H1 (cell line): Measurements from ENCODE around the gene ANO2. TPM values are rescaled to one million over a fixed set of nuclear protein-coding genes. Genes with fewer than 3 reads are reported as not detected.

Experiments used
- CTCF ChIA-PET: fragments of 300-600 bp; sonication (Branson Sonifier 250); formaldehyde crosslinking; loops from one replicate; lab custom pipeline; 2021; ENCODE audit not compliant: partially characterized antibody; lab: Charles Lee
- POLR2A ChIA-PET: fragments of 300-600 bp; sonication (Branson Sonifier 250); formaldehyde crosslinking; loops from one replicate; lab custom pipeline; 2021; ENCODE audit warnings: inconsistent platforms; ENCODE audit not compliant: partially characterized antibody; lab: Charles Lee
- DNase-seq, 2 experiments: peaks; one replicate each; pipeline versions ENCODE4 v3.0.0 to v3.0.0-alpha.2; 2010 to 2022; ENCODE audit warnings: low spot score in 2 of 2, low read depth in 1 of 2, mixed read lengths in 1 of 2
- FAIRE-seq: peaks from 2 replicates; lab custom pipeline; 2011; peaks lifted over from hg19 to GRCh38; lab: Jason Lieb, UNC
- H2AFZ ChIP-seq: 2 replicates; pipeline ENCODE4 v1.8.1; 2012; ENCODE audit warnings: low read length, inconsistent platforms
- H2AK5ac ChIP-seq: 2 replicates; pipeline ENCODE4 v1.6.1; 2013; ENCODE audit warnings: low read depth, low read length
- H2BK120ac ChIP-seq: replicated peaks from 2 replicates; pipeline ENCODE3; 2013; ENCODE audit warnings: low read depth, low read length, inconsistent platforms
- H2BK12ac ChIP-seq: 2 replicates; pipeline ENCODE4 v1.6.1; 2013; ENCODE audit warnings: low read depth, low read length
- H2BK15ac ChIP-seq: 2 replicates; pipeline ENCODE4 v1.6.1; 2013; ENCODE audit warnings: low read length
- H2BK20ac ChIP-seq: 2 replicates; pipeline ENCODE4 v1.6.1; 2013; ENCODE audit warnings: low read length
- H2BK5ac ChIP-seq: 2 replicates; pipeline ENCODE4 v1.6.1; 2013; ENCODE audit warnings: low read depth, low read length
- H3K14ac ChIP-seq: 2 replicates; pipeline ENCODE4 v1.6.1; 2013; ENCODE audit warnings: inconsistent platforms; ENCODE audit not compliant: insufficient read length
- H3K18ac ChIP-seq: 2 replicates; pipeline ENCODE4 v1.6.1; 2013; ENCODE audit warnings: low read length; ENCODE audit errors: extremely low read depth
- H3K23ac ChIP-seq: 2 replicates; pipeline ENCODE4 v1.6.1; 2013; ENCODE audit warnings: inconsistent platforms; ENCODE audit not compliant: insufficient read length
- H3K23me2 ChIP-seq: 2 replicates; pipeline ENCODE4 v1.6.1; 2013; ENCODE audit warnings: low read depth, low read length
- H3K27ac ChIP-seq: 2 replicates; pipeline ENCODE4 v1.6.1; 2011; ENCODE audit warnings: low read depth, low read length, inconsistent platforms
- H3K27me3 ChIP-seq, 4 experiments: replicated peaks in 1 of 4; 1 replicate in 1 of 4; 2 replicates in 3 of 4; pipeline versions ENCODE4 v1.6.1 to v1.8.1; 2011 to 2013; ENCODE audit warnings: low read length in 3 of 4, mild to moderate bottlenecking in 3 of 4, inconsistent platforms in 2 of 4, mixed read lengths in 2 of 4, moderate library complexity in 1 of 4; ENCODE audit not compliant: control insufficient read depth in 3 of 4, insufficient read depth in 3 of 4; ENCODE audit errors: extremely low read depth in 1 of 4
- H3K36me3 ChIP-seq, 4 experiments: 2 replicates each; pipeline versions ENCODE4 v1.6.1 to v1.8.1; 2011 to 2013; ENCODE audit warnings: mild to moderate bottlenecking in 4 of 4, low read length in 3 of 4, moderate library complexity in 2 of 4, control low read depth in 1 of 4, inconsistent platforms in 1 of 4; ENCODE audit not compliant: insufficient read depth in 4 of 4, control insufficient read depth in 2 of 4
- H3K4ac ChIP-seq: replicated peaks from 2 replicates; pipeline ENCODE3; 2013; ENCODE audit warnings: low read length, low read depth, mixed read lengths, inconsistent platforms; ENCODE audit not compliant: insufficient read length
- H3K4me1 ChIP-seq, 4 experiments: replicated peaks in 1 of 4; 1 replicate in 1 of 4; 2 replicates in 3 of 4; pipeline versions ENCODE4 v1.6.1 to v1.8.1; 2011 to 2013; ENCODE audit warnings: low read length in 3 of 4, inconsistent platforms in 2 of 4, mixed read lengths in 1 of 4; ENCODE audit not compliant: insufficient read depth in 4 of 4, control insufficient read depth in 3 of 4
- H3K4me2 ChIP-seq, 2 experiments: 2 replicates each; pipeline versions ENCODE4 v1.6.1 to v1.8.1; 2011 to 2013; ENCODE audit warnings: low read depth in 2 of 2, low read length in 2 of 2, control low read depth in 1 of 2, inconsistent platforms in 1 of 2, mild to moderate bottlenecking in 1 of 2; ENCODE audit not compliant: insufficient read depth in 1 of 2
- H3K4me3 ChIP-seq, 4 experiments: fragments of 200-600, 300-600 bp in 1 of 4; sonication (generic), shearing (Covaris generic), sonication (Bioruptor Twin) in 1 of 4; 2 replicates each; pipeline versions ENCODE4 v1.5.1 to v1.8.1; 2011 to 2016; ENCODE audit warnings: low read length in 4 of 4, low read depth in 3 of 4, control low read depth in 2 of 4, inconsistent platforms in 2 of 4, mild to moderate bottlenecking in 2 of 4, mixed read lengths in 1 of 4, moderate library complexity in 1 of 4; ENCODE audit not compliant: insufficient read depth in 2 of 4; ENCODE audit errors: extremely low read depth in 1 of 4
- H3K56ac ChIP-seq: replicated peaks from 2 replicates; pipeline ENCODE3; 2013; ENCODE audit warnings: low read depth, mild to moderate bottlenecking, mixed read lengths, low read length, inconsistent platforms; ENCODE audit not compliant: insufficient read length
- H3K79me1 ChIP-seq: 2 replicates; pipeline ENCODE4 v1.6.1; 2013; ENCODE audit warnings: low read depth, low read length, control low read depth
- H3K79me2 ChIP-seq, 2 experiments: 2 replicates each; pipeline versions ENCODE4 v1.6.1 to v1.8.1; 2012 to 2013; ENCODE audit warnings: low read length in 2 of 2, mild to moderate bottlenecking in 2 of 2, inconsistent platforms in 1 of 2; ENCODE audit not compliant: insufficient read depth in 2 of 2, control insufficient read depth in 1 of 2
- H3K9ac ChIP-seq, 4 experiments: replicated peaks in 1 of 4; 1 replicate in 1 of 4; 2 replicates in 3 of 4; pipeline versions ENCODE4 v1.6.1 to v1.8.1; 2011 to 2013; ENCODE audit warnings: low read depth in 3 of 4, low read length in 3 of 4, control low read depth in 2 of 4, mild to moderate bottlenecking in 2 of 4, moderate library complexity in 2 of 4, inconsistent platforms in 1 of 4; ENCODE audit errors: extremely low read depth in 1 of 4
- H3K9me3 ChIP-seq, 2 experiments: 2 replicates each; pipeline versions ENCODE4 v1.6.1 to v1.8.1; 2012 to 2013; ENCODE audit warnings: mild to moderate bottlenecking in 2 of 2, moderate library complexity in 2 of 2, control low read depth in 1 of 2, inconsistent platforms in 1 of 2, low read depth in 1 of 2, low read length in 1 of 2, mixed read lengths in 1 of 2; ENCODE audit not compliant: insufficient read depth in 2 of 2
- H4K20me1 ChIP-seq, 2 experiments: replicated peaks in 1 of 2; 2 replicates each; pipeline versions ENCODE3 to v1.8.1; 2011 to 2013; ENCODE audit warnings: inconsistent platforms in 2 of 2, low read length in 2 of 2, mild to moderate bottlenecking in 1 of 2; ENCODE audit not compliant: insufficient read depth in 2 of 2, control insufficient read depth in 1 of 2
- H4K5ac ChIP-seq: 2 replicates; pipeline ENCODE4 v1.6.1; 2013; ENCODE audit warnings: low read length, low read depth, mixed read lengths, inconsistent platforms; ENCODE audit not compliant: insufficient read length
- H4K8ac ChIP-seq: 2 replicates; pipeline ENCODE4 v1.8.0; 2013; ENCODE audit warnings: mild to moderate bottlenecking, moderate library complexity, low read length, inconsistent platforms; ENCODE audit not compliant: insufficient read depth; ENCODE audit errors: extremely low read depth
- H4K91ac ChIP-seq: replicated peaks from 2 replicates; pipeline ENCODE3; 2013; ENCODE audit warnings: low read length, mixed read lengths, inconsistent platforms; ENCODE audit not compliant: insufficient read length
- ASH2L ChIP-seq: fragments of 200-600, 300-600 bp; sonication (generic); IDR thresholded peaks from one replicate; pipeline ENCODE4 v1.7.1; 2017; ENCODE audit warnings: low read length
- BACH1 ChIP-seq: IDR thresholded peaks from 2 replicates; pipeline ENCODE4 v1.6.1; 2012; ENCODE audit warnings: low read length, improper control_type of control experiment
- CBX5 ChIP-seq: fragments of 300-800, 300-1000 bp; sonication (generic); IDR thresholded peaks from 2 replicates; pipeline ENCODE4 v1.7.1; 2016; ENCODE audit warnings: antibody characterized with exemption, low read length, low read depth
- E2F6 ChIP-seq: IDR thresholded peaks from 2 replicates; pipeline ENCODE4 v1.6.1; 2012; ENCODE audit warnings: inconsistent platforms
- FOSL1 ChIP-seq: IDR thresholded peaks from 2 replicates; pipeline ENCODE4 v1.6.1; 2011; ENCODE audit warnings: mild to moderate bottlenecking, low read depth, low read length, moderate library complexity; ENCODE audit not compliant: insufficient read depth
- GTF2F1 ChIP-seq: IDR thresholded peaks from 2 replicates; pipeline ENCODE4 v1.6.1; 2012; ENCODE audit warnings: low read depth, low read length, improper control_type of control experiment, borderline replicate concordance
- NANOG ChIP-seq: IDR thresholded peaks from 2 replicates; pipeline ENCODE4 v1.6.1; 2011; ENCODE audit warnings: low read length, low read depth, mild to moderate bottlenecking, inconsistent platforms; ENCODE audit not compliant: insufficient read depth, poor library complexity, severe bottlenecking
- PHF8 ChIP-seq: fragments of 200-600 bp; sonication (generic); conservative IDR thresholded peaks from 2 replicates; pipeline ENCODE4 v1.7.1; 2012; ENCODE audit warnings: low read depth, mild to moderate bottlenecking, inconsistent platforms, low read length, moderate library complexity
- POU5F1 ChIP-seq: IDR thresholded peaks from 2 replicates; pipeline ENCODE4 v1.6.1; 2011; ENCODE audit warnings: low read depth, mild to moderate bottlenecking, low read length, moderate library complexity
- RFX5 ChIP-seq: IDR thresholded peaks from 2 replicates; pipeline ENCODE4 v1.6.1; 2011; ENCODE audit warnings: low read depth, low read length, improper control_type of control experiment, borderline replicate concordance
- SIRT6 ChIP-seq: IDR thresholded peaks from one replicate; pipeline ENCODE4 v1.7.1; 2012; ENCODE audit warnings: low read length, inconsistent platforms
- SP2 ChIP-seq: IDR thresholded peaks from 2 replicates; pipeline ENCODE4 v1.6.1; 2012; ENCODE audit warnings: mild to moderate bottlenecking, low read length, inconsistent platforms
- TAF1 ChIP-seq: IDR thresholded peaks from 2 replicates; pipeline ENCODE4 v1.6.1; 2011; ENCODE audit warnings: mild to moderate bottlenecking, low read depth, low read length
- YY1 ChIP-seq: IDR thresholded peaks from 2 replicates; pipeline ENCODE4 v1.6.1; 2011; ENCODE audit warnings: low read depth, mild to moderate bottlenecking, low read length
- ZNF274 ChIP-seq: IDR thresholded peaks from 2 replicates; pipeline ENCODE4 v1.7.0; 2012; ENCODE audit warnings: low read length, borderline replicate concordance; ENCODE audit errors: extremely low read depth
- WGBS, 2 experiments: shearing (Covaris generic) in 1 of 2; methylation state at CpG; one replicate each; pipeline versions ENCODE4 v1.1.6 to v1.1.7; 2013 to 2015; ENCODE audit warnings: low lambda C conversion rate in 2 of 2, mixed read lengths in 2 of 2, inconsistent platforms in 1 of 2, low coverage in 1 of 2, missing lambda C conversion rate in 1 of 2; ENCODE audit not compliant: insufficient replicate concordance in 2 of 2, insufficient coverage in 1 of 2, insufficient read length in 1 of 2; ENCODE audit errors: extremely low coverage in 1 of 2, missing lambda C conversion rate in 1 of 2; 5-methylcytosine and 5-hydroxymethylcytosine counted together
- polyA plus RNA-seq, 7 experiments: library from polyadenylated mRNA; depleted of rRNA in 3 of 7; stranded (reverse) in 5 of 7; unstranded in 2 of 7; fragments of >200 nt in 5 of 7; fragments of 200-250 nt in 2 of 7; gene quantifications; 1 replicate in 5 of 7; 2 replicates in 1 of 7; 4 replicates in 1 of 7; pipeline versions ENCODE4 v1.2.1 to v1.2.3, GENCODE V29; 2011 to 2013; ENCODE audit warnings: missing spikeins in 2 of 7, mixed read lengths in 2 of 7
- total RNA-seq: library from RNA; stranded (reverse); fragmentation: NEBNext Ultra II Directional; extraction: Animal tissue kit (Norgen Biotek cat#: 25700); gene quantifications from 2 replicates; pipeline ENCODE4 v1.2.1, GENCODE V29; 2021

The ANO2 gene
- total and polyA plus RNA-seq, 2 of the 8 experiments (the other 6 are each of a cell fraction or from before 2014, with no cell fraction given), result 1.9 to 5.5 TPM

GRCh38 chr12:5619628-5620027 lies 325.4 kb downstream of the ANO2 start:
- Histone ChIP-seq H3K9me3 (no peaks in the 10 kb centered on the region), H3K79me2 (0 out of 4 replicates have a peak, but pooled peaks cover 0 to 2% of the 10 kb centered on the region in 2 experiments), H3K56ac (no peak overlapping the region), H3K79me1 (no peaks in the 10 kb centered on the region), H3K27me3 (no peaks in the 10 kb centered on the region; a peak in 2 of 7 replicates), H3K4me3 (no peak overlapping the region), H2BK20ac (no peak overlapping the region), H3K14ac (no peak overlapping the region), H2BK15ac (no peak overlapping the region), H3K9ac (no peak overlapping the region), H4K91ac (no peak overlapping the region), H3K18ac (no peak overlapping the region), H2BK120ac (no peak overlapping the region), H3K23me2 (no peaks in the 10 kb centered on the region; the same call in 1 of the 2 replicates), H3K23ac (no peak overlapping the region), H3K27ac (no peak overlapping the region), H4K20me1 (no peaks in the 10 kb centered on the region), H3K4me2 (no peak overlapping the region), H4K5ac (no peak overlapping the region), H2AK5ac (no peak overlapping the region), H3K36me3 (no peaks in the 10 kb centered on the region), H2BK5ac (no peak overlapping the region), H2AFZ (no peak overlapping the region), H4K8ac (no peak overlapping the region), H3K4ac (no peak overlapping the region), H3K4me1 (peaks cover 0 to 2% (median 0%) of the 10 kb centered on the region in 4 experiments; a peak in 2 of 7 replicates), H2BK12ac (no peak overlapping the region)
- ChIA-PET CTCF (interaction anchor here (1.4 kb wide), 1 partner anchor 64 kb away, joined by 5 read pairs; no protein-coding TSS in a partner anchor), POLR2A (interaction anchor here (1.7 kb wide), 1 partner anchor 11 kb away, joined by 4 read pairs; no protein-coding TSS in a partner anchor)
- FAIRE-seq (no peak), DNase-seq (no peak)
- 83% methylated on average over 5 of the region's 5 CpGs; no CpG with 5 or more reads in 1 of the 2 experiments for WGBS, 2 experiments
- TF ChIP-seq E2F6 (no peak), SP2 (no peak), RFX5 (no peak), NANOG (no peak), TAF1 (no peak), FOSL1 (no peak), BACH1 (no peak), ZNF274 (no peak), ASH2L (no peak), YY1 (no peak), CBX5 (no peak), SIRT6 (no peak), GTF2F1 (no peak), PHF8 (no peak), POU5F1 (no peak)
